ENCODE data around the gene GJE1. TPM values are rescaled to one million over a fixed set of nuclear protein-coding genes. Genes with fewer than 3 reads are reported as not detected.
"Not testable (repeated sequence)": the region's sequence is repeated elsewhere in the genome, so short reads cannot be mapped to it uniquely, and the experiment has no call there.

Gene GJE1, protein sequence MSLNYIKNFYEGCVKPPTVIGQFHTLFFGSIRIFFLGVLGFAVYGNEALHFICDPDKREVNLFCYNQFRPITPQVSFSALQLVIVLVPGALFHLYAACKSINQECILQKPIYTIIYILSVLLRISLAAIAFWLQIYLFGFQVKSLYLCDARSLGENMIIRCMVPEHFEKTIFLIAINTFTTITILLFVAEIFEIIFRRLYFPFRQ
- not detected in 2 replicates for total RNA-seq

DNA sequence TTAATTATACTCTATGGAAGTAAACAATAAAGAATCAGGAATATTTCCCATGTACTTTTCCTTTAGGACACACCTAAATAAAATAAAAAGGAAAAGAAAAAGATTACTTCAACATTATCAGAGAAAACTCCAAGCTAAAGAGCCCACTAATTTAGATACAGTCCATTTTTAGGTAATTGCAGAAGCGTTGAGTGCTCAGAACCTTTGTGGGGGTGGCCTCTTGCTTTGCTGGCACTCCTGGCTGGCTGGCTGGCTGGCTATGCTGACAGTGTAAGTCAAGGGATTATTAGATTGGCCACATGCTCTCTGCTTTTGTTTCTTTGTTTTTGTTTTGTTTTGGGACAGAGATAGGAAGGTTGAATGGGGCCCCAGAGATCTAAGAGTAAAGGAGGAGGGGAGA is at the start of gene GJE1:
GJE1 (plus strand) TSS at position 301 of the 400 bp plus-strand sequence. CDS start 234 bp downstream, outside the sequence.
- ChIA-PET POLR2A (no interaction called here), CTCF (no interaction called here)
- no peak for TF ChIP-seq CTCF (IDR thresholded peaks at IDR 0.05)
- Mint-ChIP-seq H3K27me3 (peaks cover 20% of the 10 kb centered on the region), H3K36me3 (ENCODE audit: low read depth) (no peaks in the 10 kb centered on the region), H3K9me3 (no peaks in the 10 kb centered on the region), H3K4me1 (no peaks in the 10 kb centered on the region), H3K27ac (no peak within 1 kb of the TSS), H3K4me3 (no peak within 1 kb of the TSS)
- intact Hi-C loops (cut with micrococcal nuclease), result no loop called here
- DNase-seq (no peak), ATAC-seq (ENCODE audit: low read depth) (no peak)

DNA sequence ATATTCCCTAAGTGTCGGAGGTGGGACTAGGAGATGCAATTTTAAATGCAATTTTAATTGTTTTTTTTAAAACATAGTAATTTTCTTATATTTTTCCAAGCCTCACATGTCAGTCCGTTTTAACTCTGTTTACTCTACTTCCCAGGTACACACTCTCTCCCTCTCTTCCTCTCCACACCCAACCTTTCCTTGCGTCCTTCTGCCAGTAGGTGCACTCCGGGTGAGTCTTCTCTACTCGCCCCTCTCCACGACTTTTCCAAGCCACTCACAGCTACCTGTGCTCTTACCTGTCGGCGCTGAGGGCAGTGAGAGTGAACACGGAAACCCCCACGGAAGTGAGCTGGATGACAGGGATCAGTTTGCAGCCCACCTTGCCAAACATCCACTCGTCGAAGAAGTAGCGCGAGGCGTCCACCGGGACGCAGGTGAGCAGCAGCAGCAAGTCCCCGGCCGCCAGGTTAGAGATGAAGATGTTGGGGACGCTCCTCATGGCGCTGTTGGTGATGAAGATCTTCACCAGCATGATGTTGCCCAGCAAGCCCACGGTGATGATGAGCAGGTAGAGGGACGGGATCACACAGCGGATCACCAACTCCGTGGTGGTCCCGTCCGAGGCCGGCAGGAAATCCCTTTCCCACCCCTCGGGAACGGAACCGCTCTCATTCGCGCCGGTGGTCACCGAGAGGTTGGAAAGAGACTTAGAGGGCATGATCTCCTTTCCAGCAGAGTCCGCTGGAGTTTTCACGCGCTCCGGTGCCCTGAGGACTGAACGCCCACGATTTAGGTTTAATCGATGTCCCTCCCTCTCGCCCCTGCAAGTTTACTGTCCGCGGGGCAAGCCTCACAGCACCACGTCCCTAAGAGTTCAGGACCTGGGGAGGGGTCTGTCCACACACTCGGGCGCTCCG is 44.5 kb upstream of the GJE1 start:
- H3K4me3 Mint-ChIP-seq, result no peak overlapping the region
- ChIA-PET POLR2A (no interaction called here), CTCF (no interaction called here)
- DNase-seq (no peak), ATAC-seq (ENCODE audit: low read depth) (no peak)
- peaks cover 13% of the 10 kb centered on the region for H3K27me3 Mint-ChIP-seq
- intact Hi-C loops (cut with micrococcal nuclease), result no loop called here
- no peak overlapping the region for H3K27ac Mint-ChIP-seq
- H3K9me3 Mint-ChIP-seq, result no peaks in the 10 kb centered on the region
- TF ChIP-seq CTCF (IDR thresholded peaks at IDR 0.05), result no peak
- no peaks in the 10 kb centered on the region for H3K36me3 Mint-ChIP-seq (ENCODE audit: low read depth)
- no peaks in the 10 kb centered on the region for H3K4me1 Mint-ChIP-seq

GRCh38 chr6:142088858-142089216 is 43.9 kb upstream of the GJE1 start:
- intact Hi-C loops (cut with micrococcal nuclease), result no loop called here
- Mint-ChIP-seq H3K27me3 (peaks cover 13% of the 10 kb centered on the region), H3K4me1 (no peaks in the 10 kb centered on the region), H3K36me3 (ENCODE audit: low read depth) (no peaks in the 10 kb centered on the region), H3K27ac (no peak overlapping the region), H3K9me3 (no peaks in the 10 kb centered on the region), H3K4me3 (no peak overlapping the region)
- DNase-seq, result no peak
- POLR2A ChIA-PET, result no interaction called here
- no peak for TF ChIP-seq CTCF (IDR thresholded peaks at IDR 0.05)
- CTCF ChIA-PET, result no interaction called here
- ATAC-seq (ENCODE audit: low read depth), result no peak

GRCh38 chr6:142104820-142105219 is 27.9 kb upstream of the GJE1 start:
- H3K9me3 Mint-ChIP-seq; H3K27me3 Mint-ChIP-seq; POLR2A ChIA-PET; CTCF ChIA-PET; H3K36me3 Mint-ChIP-seq (ENCODE audit: low read depth); DNase-seq; H3K4me1 Mint-ChIP-seq; H3K4me3 Mint-ChIP-seq; H3K27ac Mint-ChIP-seq; intact Hi-C loops (cut with micrococcal nuclease); ATAC-seq (ENCODE audit: low read depth): not testable (repeated sequence)

- H3K27me3 Mint-ChIP-seq, H3K9me3 Mint-ChIP-seq: not testable (repeated sequence)
These were observed 21.9 kb upstream of the GJE1 start for GRCh38 chr6:142110820-142111219.

DNA sequence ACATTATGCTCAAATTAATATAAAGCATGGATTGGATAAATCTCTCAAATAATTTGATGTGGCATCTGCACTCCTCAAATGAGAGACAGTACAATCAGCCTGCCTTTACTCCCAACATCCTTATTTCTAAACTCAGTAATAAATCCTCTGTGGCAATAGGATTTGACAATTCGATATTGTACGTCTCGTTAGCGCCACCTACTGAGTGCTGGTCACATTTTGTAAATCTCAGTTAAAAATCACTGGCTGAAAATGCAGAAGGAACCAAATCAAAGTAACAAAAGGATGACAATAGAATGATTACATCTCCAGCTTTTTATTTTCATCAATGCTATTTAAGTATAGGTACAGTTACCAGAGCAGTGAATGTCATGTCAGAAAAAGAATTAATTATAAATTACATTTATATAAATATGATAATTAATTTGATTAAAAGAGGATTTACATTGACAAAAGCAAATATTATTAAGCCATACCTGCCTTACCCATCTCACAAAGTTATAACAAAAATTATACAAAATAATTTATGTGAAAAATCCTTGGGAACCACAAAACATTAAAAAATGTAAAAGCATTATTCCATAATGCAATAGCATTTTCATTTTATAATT is 20.2 kb upstream of the GJE1 start:
- intact Hi-C loops (cut with micrococcal nuclease), result loop anchor here (1.0 to 2.0 kb wide), 3 partner anchors 123 to 804 kb away; no protein-coding TSS in a partner anchor
- Mint-ChIP-seq H3K27me3 (peaks cover 2% of the 10 kb centered on the region), H3K27ac (no peak overlapping the region), H3K4me1 (no peaks in the 10 kb centered on the region), H3K36me3 (ENCODE audit: low read depth) (no peaks in the 10 kb centered on the region), H3K4me3 (no peak overlapping the region), H3K9me3 (no peaks in the 10 kb centered on the region)
- DNase-seq, result no peak
- ChIA-PET CTCF (interaction anchor here (1.5 kb wide), 2 partner anchors 11 to 123 kb away, joined by 4 to 8 read pairs; no protein-coding TSS in a partner anchor), POLR2A (no interaction called here)
- TF ChIP-seq CTCF (IDR thresholded peaks at IDR 0.05), result peak; percentile 70
- peak; percentile 34 for ATAC-seq (ENCODE audit: low read depth)

More at GRCh38 chr6:142110820-142111219, 21.9 kb upstream of the GJE1 start:
- H3K4me3 Mint-ChIP-seq; ATAC-seq (ENCODE audit: low read depth); H3K27ac Mint-ChIP-seq; H3K36me3 Mint-ChIP-seq (ENCODE audit: low read depth); DNase-seq; intact Hi-C loops (cut with micrococcal nuclease); POLR2A ChIA-PET; H3K4me1 Mint-ChIP-seq: not testable (repeated sequence)
- CTCF ChIA-PET, result interaction anchor here (1.5 kb wide), 1 partner anchor 9 kb away, joined by 8 read pairs; no protein-coding TSS in a partner anchor

Data from activated B cell treated with CpG ODN at 0.5 μM for 24 hours (primary cell).